ENCODE results near the gene RRAGC.

DNA sequence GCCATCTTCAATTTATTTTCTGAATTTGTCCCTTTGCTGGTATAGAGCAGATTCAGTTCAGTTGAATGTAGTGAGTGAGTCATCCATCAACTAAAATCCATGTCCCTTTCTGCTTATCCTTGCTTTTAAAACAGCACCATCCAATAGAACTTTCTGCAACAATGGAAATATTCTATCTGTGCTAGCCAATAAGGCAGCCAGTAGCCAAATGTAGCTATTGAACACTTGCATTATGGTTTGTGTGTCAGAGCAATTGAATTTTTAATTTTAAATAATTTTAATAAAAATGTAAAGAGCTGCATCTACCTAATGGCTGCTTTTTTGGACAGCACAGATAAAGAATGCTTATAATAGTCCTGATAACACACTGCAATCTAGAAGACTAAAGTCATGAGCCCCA, 21.9 kb upstream of the RRAGC start, which contains the start of gene GJA9:
- TF ChIP-seq POLR2AphosphoS5 (IDR thresholded peaks at IDR 0.05) (no peak), POLR2A (IDR thresholded peaks at IDR 0.05) (no peak), EP300 (IDR thresholded peaks at IDR 0.05; ENCODE audit: low read depth) (no peak)
- TF ChIP-seq, protein P1, sequence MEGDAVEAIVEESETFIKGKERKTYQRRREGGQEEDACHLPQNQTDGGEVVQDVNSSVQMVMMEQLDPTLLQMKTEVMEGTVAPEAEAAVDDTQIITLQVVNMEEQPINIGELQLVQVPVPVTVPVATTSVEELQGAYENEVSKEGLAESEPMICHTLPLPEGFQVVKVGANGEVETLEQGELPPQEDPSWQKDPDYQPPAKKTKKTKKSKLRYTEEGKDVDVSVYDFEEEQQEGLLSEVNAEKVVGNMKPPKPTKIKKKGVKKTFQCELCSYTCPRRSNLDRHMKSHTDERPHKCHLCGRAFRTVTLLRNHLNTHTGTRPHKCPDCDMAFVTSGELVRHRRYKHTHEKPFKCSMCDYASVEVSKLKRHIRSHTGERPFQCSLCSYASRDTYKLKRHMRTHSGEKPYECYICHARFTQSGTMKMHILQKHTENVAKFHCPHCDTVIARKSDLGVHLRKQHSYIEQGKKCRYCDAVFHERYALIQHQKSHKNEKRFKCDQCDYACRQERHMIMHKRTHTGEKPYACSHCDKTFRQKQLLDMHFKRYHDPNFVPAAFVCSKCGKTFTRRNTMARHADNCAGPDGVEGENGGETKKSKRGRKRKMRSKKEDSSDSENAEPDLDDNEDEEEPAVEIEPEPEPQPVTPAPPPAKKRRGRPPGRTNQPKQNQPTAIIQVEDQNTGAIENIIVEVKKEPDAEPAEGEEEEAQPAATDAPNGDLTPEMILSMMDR (IDR thresholded peaks at IDR 0.05), result no peak
